HCT116 (cell line): Measurements from ENCODE around the gene TMEM121. TPM values are rescaled to one million over a fixed set of nuclear protein-coding genes. Genes with fewer than 3 reads are reported as not detected.

Source experiments
- ATAC-seq: fragments of 200-7000 bp; cut with Tn5 transposase; 2 replicates; pipeline ENCODE4 v1.9.1; 2020; ENCODE audit warnings: mild to moderate bottlenecking, moderate library complexity
- BruUV-seq: library from RNA; stranded (reverse); fragments of 400-500 nt; replicated peaks from 2 replicates; lab custom pipeline; 2021; lab: Mats Ljungman, UMichigan
- CTCF ChIA-PET: fragments of 300-600 bp; sonication (Branson Sonifier 250); formaldehyde crosslinking; loops from one replicate; lab custom pipeline; 2021; ENCODE audit warnings: antibody characterized with exemption; lab: Charles Lee
- POLR2A ChIA-PET: fragments of 300-600, 350-600 bp; sonication (Branson Sonifier 250); formaldehyde crosslinking; loops from one replicate; lab custom pipeline; 2021; ENCODE audit warnings: antibody characterized with exemption; lab: Charles Lee
- RAD21 ChIA-PET, 2 experiments: fragments of 300-600 bp; sonication (Branson Sonifier 250); formaldehyde crosslinking; loops; one replicate each; lab custom pipeline; 2023; ENCODE audit warnings: low total read pairs in 2 of 2; ENCODE audit not compliant: uncharacterized antibody in 2 of 2, unreplicated experiment in 2 of 2, low non-redundant PET in 1 of 2; lab: Charles Lee
- DNase-seq: peaks from one replicate; pipeline ENCODE4 v3.0.0-alpha.2; 2010; ENCODE audit warnings: low read depth, low spot score
- H2AFZ ChIP-seq: fragments of 200-600 bp; shearing (Covaris generic), sonication (generic); 2 replicates; pipeline ENCODE4 v1.6.1; 2017; ENCODE audit warnings: low read depth, mixed run types, mixed read lengths, antibody characterized with exemption, low read length; ENCODE audit not compliant: poor library complexity, severe bottlenecking
- H3K27ac ChIP-seq: 2 replicates; pipeline ENCODE4 v1.5.1; 2012; ENCODE audit warnings: low read depth, low read length
- H3K27me3 ChIP-seq: fragments of 200-600 bp; sonication (generic); 2 replicates; pipeline ENCODE4 v1.6.1; 2016; ENCODE audit warnings: mixed run types, low read length, mixed read lengths; ENCODE audit not compliant: insufficient read depth
- H3K36me3 ChIP-seq, 2 experiments: fragments of 200-500 bp in 1 of 2; fragments of 200-600 bp in 1 of 2; sonication (Bioruptor generic) in 1 of 2; sonication (generic) in 1 of 2; 2 replicates each; pipeline versions ENCODE4 v1.5.1 to v1.6.1; 2014 to 2016; ENCODE audit warnings: low read length in 2 of 2, inconsistent platforms in 1 of 2, mixed read lengths in 1 of 2, mixed run types in 1 of 2; ENCODE audit not compliant: insufficient read depth in 2 of 2, control insufficient read depth in 1 of 2
- H3K4me1 ChIP-seq, 2 experiments: fragments of 200-600 bp in 1 of 2; sonication (generic) in 1 of 2; 2 replicates each; pipeline versions ENCODE4 v1.5.1 to v1.6.1; 2012 to 2017; ENCODE audit warnings: low read length in 2 of 2, inconsistent platforms in 1 of 2, mild to moderate bottlenecking in 1 of 2, mixed read lengths in 1 of 2, mixed run types in 1 of 2, moderate library complexity in 1 of 2; ENCODE audit not compliant: insufficient read depth in 2 of 2, control insufficient read depth in 1 of 2
- H3K4me2 ChIP-seq: fragments of 200-600 bp; sonication (generic); 2 replicates; pipeline ENCODE4 v1.6.1; 2017; ENCODE audit warnings: mixed run types, low read length, mixed read lengths
- H3K4me3 ChIP-seq, 2 experiments: fragments of 200-600 bp in 1 of 2; sonication (generic) in 1 of 2; replicated peaks in 1 of 2; 2 replicates each; pipeline ENCODE4 v1.5.1; 2011 to 2016; ENCODE audit warnings: low read length in 2 of 2, control low read depth in 1 of 2, low read depth in 1 of 2, mild to moderate bottlenecking in 1 of 2, mixed read lengths in 1 of 2, mixed run types in 1 of 2
- H3K79me2 ChIP-seq: fragments of 200-600 bp; sonication (generic); 2 replicates; pipeline ENCODE4 v1.6.1; 2017; ENCODE audit warnings: mild to moderate bottlenecking, mixed run types, low read length, moderate library complexity, mixed read lengths; ENCODE audit not compliant: insufficient read depth
- H3K9ac ChIP-seq: fragments of 200-600 bp; sonication (generic); 2 replicates; pipeline ENCODE4 v1.6.1; 2016; ENCODE audit warnings: low read length, mixed read lengths
- H3K9me2 ChIP-seq: fragments of 200-600 bp; sonication (generic), shearing (Covaris generic); 2 replicates; pipeline ENCODE4 v1.6.1; 2017; ENCODE audit warnings: mixed run types, mild to moderate bottlenecking, moderate library complexity; ENCODE audit not compliant: insufficient read depth
- H3K9me3 ChIP-seq, 2 experiments: fragments of 200-500 bp in 1 of 2; fragments of 200-600 bp in 1 of 2; sonication (Bioruptor generic) in 1 of 2; sonication (generic) in 1 of 2; 2 replicates each; pipeline ENCODE4 v1.6.1; 2014 to 2017; ENCODE audit warnings: low read length in 2 of 2, mixed read lengths in 2 of 2, inconsistent platforms in 1 of 2, low read depth in 1 of 2, mild to moderate bottlenecking in 1 of 2, mixed run types in 1 of 2, moderate library complexity in 1 of 2; ENCODE audit not compliant: control insufficient read depth in 1 of 2, insufficient read depth in 1 of 2
- H4K20me1 ChIP-seq: fragments of 200-600 bp; sonication (generic), shearing (Covaris generic); 2 replicates; pipeline ENCODE4 v1.6.1; 2017; ENCODE audit warnings: mixed run types, mild to moderate bottlenecking, moderate library complexity; ENCODE audit not compliant: insufficient read depth
- ATF3 ChIP-seq: IDR thresholded peaks from 2 replicates; pipeline ENCODE4 v1.6.1; 2012
- CTCF ChIP-seq, 3 experiments: fragments of 200-600 bp in 1 of 3; sonication (generic) in 1 of 3; IDR thresholded peaks in 2 of 3; conservative IDR thresholded peaks in 1 of 3; 2 replicates each; pipeline ENCODE4 v1.5.1; 2012 to 2017; ENCODE audit warnings: low read depth in 2 of 3, low read length in 2 of 3, antibody characterized with exemption in 1 of 3, borderline replicate concordance in 1 of 3, control low read depth in 1 of 3, mild to moderate bottlenecking in 1 of 3, mixed read lengths in 1 of 3, mixed run types in 1 of 3, moderate library complexity in 1 of 3; ENCODE audit not compliant: insufficient read depth in 1 of 3
- POLR2AphosphoS5 ChIP-seq: IDR thresholded peaks from 2 replicates; pipeline ENCODE4 v1.6.1; 2011; ENCODE audit warnings: mild to moderate bottlenecking, low read depth, low read length, moderate library complexity
- RAD21 ChIP-seq: IDR thresholded peaks from 2 replicates; pipeline ENCODE4 v1.6.1; 2012; ENCODE audit warnings: low read depth, mild to moderate bottlenecking
- SIN3A ChIP-seq: IDR thresholded peaks from 2 replicates; pipeline ENCODE4 v1.6.1; 2012; ENCODE audit warnings: low read depth
- TCF7L2 ChIP-seq: IDR thresholded peaks from 2 replicates; pipeline ENCODE4 v1.7.0; 2011; ENCODE audit warnings: borderline replicate concordance, inconsistent platforms; ENCODE audit not compliant: insufficient read depth, insufficient read length; ENCODE audit errors: extremely low read depth
- ZFX ChIP-seq: fragments of 450-650 bp; IDR thresholded peaks from 2 replicates; pipeline ENCODE4 v1.6.1; 2017
- intact Hi-C: fragments of 100-400 bp; cut with micrococcal nuclease; formaldehyde crosslinking; loops from 2 replicates; pipeline ENCODE4 v1.10.0; 2022
- total RNA-seq: library from RNA; stranded (reverse); gene quantifications from one replicate; pipeline ENCODE4 v1.2.1, GENCODE V29; 2021; ENCODE audit not compliant: unreplicated experiment

Gene TMEM121
- total RNA-seq, 1 experiment from 2014 or later = 5.5 TPM

GRCh38 chr14:105487986-105488777, 38.2 kb upstream of the TMEM121 start:
- peak overlapping the region; percentile 97 for H3K9ac ChIP-seq
- H3K4me1 ChIP-seq = peaks cover 25 to 70% of the 10 kb centered on the region in 2 experiments
- peak overlapping the region; percentile 65 to 87 for H3K4me3 ChIP-seq
- TSS peak; percentile 28 for BruUV-seq
- ATAC-seq (no peak), DNase-seq (no peak)
- peak overlapping the region; percentile 99 for H3K4me2 ChIP-seq
- H2AFZ ChIP-seq = no peak overlapping the region
- TF ChIP-seq CTCF (IDR thresholded peaks at IDR 0.05 in 2 of 3, conservative IDR thresholded peaks at IDR 0.05 in 1 of 3; ENCODE audit: borderline replicate concordance in 1 of 3, insufficient read depth in 1 of 3, low read depth in 2 of 3, low read length in 2 of 3) = peak in 1 of 3 experiments; percentile 9; a peak in 1 of 6 replicates
- no peak for TF ChIP-seq RAD21
- no peak for TF ChIP-seq SIN3A
- 0 out of 2 replicates have a peak, but pooled peaks have one; percentile 18 for TF ChIP-seq POLR2AphosphoS5
- TF ChIP-seq TCF7L2 = no peak
- TF ChIP-seq ZFX = no peak; the same call in 1 of the 2 replicates
- no peak for TF ChIP-seq ATF3
- intact Hi-C loops = no loop called here
- H3K9me2 ChIP-seq = no peaks in the 10 kb centered on the region
- 0 out of 4 replicates have a peak, but pooled peaks cover 0 to 3% of the 10 kb centered on the region in 2 experiments for H3K36me3 ChIP-seq
- peaks cover 18% of the 10 kb centered on the region for H3K79me2 ChIP-seq
- ChIA-PET POLR2A (no interaction called here), CTCF (interaction anchor here (2.0 to 2.5 kb wide), 2 partner anchors 40 to 116 kb away, joined by 11 to 77 read pairs; no protein-coding TSS in a partner anchor), RAD21 (no interaction called here)
- no peaks in the 10 kb centered on the region for H3K9me3 ChIP-seq
- H4K20me1 ChIP-seq = no peaks in the 10 kb centered on the region; the same call in 1 of the 2 replicates
- H3K27ac ChIP-seq = peak overlapping the region; percentile 100
- no peaks in the 10 kb centered on the region for H3K27me3 ChIP-seq
